GM19043 (cell line): ENCODE results near the gene PPP4R4.
A peak's percentile ranks its signal among the peaks of the same experiment; 100 is the strongest.

Experiments used
- ATAC-seq: cut with Tn5 transposase; IDR thresholded peaks from one replicate; pipeline ENCODE4 v1.9.1; 2021; ENCODE audit warnings: low read depth; ENCODE audit not compliant: unreplicated experiment

Gene PPP4R4, protein sequence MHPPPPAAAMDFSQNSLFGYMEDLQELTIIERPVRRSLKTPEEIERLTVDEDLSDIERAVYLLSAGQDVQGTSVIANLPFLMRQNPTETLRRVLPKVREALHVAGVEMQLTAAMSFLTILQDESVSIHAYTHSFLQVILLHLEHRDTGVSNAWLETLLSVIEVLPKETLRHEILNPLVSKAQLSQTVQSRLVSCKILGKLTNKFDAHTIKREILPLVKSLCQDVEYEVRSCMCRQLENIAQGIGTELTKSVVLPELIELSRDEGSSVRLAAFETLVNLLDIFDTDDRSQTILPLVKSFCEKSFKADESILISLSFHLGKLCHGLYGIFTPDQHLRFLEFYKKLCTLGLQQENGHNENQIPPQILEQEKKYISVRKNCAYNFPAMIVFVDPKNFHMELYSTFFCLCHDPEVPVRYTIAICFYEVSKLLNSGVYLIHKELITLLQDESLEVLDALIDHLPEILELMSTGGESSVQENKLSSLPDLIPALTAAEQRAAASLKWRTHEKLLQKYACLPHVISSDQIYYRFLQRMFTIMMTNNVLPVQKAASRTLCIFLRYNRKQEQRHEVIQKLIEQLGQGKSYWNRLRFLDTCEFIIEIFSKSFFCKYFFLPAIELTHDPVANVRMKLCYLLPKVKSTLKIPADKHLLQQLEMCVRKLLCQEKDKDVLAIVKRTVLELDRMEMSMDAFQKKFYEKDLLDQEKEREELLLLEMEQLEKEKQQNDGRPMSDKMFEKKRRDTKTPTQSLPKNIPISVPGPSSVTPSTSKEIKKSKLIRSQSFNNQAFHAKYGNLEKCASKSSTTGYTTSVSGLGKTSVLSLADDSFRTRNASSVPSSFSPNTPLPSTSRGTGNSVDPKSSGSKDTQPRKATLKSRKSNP

DNA sequence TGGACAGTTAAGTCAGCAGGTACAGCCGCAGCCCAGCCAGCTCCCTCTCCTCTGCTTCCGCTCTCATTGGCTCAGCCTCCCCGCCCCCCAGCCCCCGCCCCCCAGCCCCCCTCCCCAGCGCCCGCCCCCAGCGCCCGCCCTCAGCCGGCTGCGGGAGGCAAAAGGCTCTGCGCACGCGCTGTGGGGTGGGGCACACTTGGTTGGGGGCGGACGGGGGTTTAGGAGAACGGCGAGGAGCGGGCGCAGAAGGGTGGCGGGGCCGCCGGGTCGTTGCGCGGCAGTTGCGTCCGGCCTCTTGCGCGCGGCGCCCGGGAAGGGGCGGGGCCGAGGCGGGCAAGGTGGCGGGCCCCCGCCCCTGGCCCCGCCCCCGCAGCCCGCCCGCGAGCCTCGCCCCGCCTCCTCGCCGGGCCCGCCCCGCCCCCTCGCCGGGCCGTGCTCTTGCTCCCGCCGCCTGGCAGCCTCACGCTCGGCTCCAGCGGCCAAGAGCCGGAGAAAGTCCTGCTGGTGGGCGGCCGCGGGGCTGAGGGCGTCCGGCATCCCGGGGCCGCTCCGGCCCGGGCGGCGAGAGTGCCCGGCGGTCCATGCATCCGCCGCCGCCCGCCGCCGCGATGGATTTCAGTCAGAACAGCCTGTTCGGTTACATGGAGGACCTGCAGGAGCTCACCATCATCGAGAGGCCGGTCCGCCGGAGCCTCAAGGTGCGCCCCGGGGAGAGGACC lies at the start of gene PPP4R4:
PPP4R4 (plus strand) TSS at position 438 of the 719 bp plus-strand sequence; CDS start at position 582, 144 bp downstream.
- ATAC-seq = peak; percentile 78

DNA sequence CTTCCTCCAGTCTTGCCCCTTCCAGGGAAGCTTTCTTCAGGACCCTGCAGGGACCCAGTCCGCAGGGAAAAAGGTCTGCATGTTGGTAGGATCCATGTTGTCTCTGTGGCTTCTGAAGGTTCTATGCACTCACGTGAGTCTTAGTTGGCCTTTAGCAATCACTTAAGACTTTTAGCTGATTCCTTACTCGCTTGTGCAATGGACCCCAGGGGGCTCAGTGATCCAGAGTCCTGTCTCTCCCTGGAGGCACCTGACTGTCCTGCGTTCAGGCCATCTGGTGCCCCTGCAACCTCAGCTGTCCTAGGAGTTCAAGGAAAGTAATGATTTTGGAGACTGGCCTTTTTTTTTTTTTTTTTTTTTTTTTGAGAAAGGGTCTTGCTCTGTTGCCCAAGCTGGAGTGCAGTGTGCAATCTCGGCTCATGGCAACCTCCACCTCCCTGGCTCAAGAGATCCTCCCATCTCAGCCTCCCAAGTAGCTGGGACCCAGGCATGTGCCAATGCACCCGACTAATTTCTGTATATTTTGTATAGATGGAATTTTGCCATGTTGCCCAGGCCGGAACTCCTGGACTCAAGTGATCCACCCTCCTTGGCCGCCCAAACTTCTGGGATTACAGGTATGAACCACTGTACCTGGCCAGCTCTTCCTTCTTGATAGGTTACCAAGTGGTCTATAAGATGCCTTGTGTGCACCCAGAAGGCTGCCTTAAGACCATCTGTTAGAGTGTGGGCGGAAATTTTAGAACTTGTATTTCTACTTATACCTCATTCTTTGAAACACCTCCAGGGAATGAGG lies 49.3 kb upstream of the PPP4R4 start:
- no peak for ATAC-seq

DNA sequence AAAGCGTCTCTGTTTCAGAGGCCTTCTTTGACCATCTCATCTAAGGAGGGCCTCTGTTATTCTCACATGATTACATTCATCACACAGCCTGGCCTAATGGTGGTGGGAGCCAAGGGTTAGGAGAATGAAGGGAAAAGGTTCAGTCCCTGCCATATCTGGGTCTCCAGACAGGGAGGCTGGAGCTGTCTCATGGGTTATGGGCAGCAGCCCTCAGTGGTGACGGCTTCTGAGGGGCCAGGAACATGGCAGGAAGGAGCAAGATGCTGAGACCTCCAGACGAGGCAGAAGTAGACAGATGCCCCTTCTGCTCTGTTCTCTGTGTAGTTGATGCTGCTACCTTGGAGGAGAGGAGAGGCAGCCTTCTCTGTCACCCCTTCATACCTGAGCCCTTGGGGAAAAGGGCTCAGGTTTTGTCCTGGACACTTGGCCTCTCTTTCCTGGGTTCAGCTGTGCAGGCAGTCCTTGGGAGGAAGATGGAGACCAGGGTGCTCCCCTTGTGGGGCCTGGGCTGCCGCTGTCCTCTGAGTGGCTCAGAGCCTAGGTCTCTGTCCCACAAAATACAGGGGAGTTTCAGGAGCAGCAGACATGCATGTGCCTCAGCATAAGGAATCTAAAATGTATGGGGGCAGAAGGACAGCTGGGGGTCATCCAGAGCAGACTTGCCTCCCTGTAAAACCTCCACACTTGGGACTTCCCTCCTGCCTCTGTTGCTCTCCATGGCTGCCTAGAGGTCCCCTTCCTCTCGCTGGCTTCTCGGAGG lies 48.3 kb upstream of the PPP4R4 start:
- no peak for ATAC-seq

DNA sequence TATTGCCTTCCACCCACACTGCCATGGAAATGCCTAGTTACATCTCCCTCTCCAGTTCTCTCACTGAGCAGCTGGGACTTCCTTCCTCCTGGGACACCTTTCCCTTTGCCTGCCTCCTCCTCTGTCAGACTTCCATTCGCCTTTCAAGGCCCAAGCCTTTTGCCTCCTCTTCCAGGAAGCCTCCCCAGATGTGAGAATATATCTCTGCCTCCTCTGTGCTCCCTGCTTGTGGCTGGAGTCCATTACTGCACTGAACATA lies 47.8 kb upstream of the PPP4R4 start:
- ATAC-seq = no peak

DNA sequence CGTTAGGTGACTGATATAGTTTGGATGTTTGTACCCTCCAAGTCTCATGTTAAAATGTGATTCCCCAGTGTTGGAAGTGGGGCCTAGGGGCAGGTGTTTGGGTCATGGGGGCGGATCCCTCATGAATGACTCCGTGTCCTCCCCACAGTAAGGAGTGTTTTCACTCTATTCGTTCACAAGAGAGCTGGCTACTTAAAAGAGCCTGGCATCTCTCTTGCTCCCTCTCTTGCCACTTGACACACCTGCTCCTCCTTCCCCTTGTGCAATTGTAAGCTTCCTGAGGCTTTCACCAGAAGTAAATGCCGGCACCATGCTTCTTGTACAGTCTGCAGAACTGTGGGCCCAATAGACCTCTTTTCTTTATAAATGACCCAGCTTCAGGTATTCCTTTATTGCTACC lies 47.3 kb upstream of the PPP4R4 start:
- no peak for ATAC-seq

DNA sequence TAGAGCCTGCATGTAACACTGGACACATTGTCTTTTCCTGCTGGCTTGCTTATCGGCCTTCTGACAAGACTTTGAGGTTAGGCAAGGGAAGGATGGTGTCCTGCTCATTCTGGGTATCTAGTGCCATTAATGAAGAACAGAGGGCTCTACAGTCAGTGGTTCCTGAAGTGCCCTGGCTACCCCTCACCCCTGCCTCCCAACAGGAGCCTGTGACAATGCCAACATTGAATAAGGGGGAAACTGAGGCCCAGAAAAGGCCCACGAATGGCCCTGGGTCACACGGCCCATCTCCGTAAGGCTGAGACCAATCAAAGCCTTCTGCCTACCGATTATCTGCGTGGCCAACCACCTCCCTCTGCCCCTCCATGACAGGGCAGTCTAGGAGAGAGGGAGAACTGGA lies 46.8 kb upstream of the PPP4R4 start:
- no peak for ATAC-seq

DNA sequence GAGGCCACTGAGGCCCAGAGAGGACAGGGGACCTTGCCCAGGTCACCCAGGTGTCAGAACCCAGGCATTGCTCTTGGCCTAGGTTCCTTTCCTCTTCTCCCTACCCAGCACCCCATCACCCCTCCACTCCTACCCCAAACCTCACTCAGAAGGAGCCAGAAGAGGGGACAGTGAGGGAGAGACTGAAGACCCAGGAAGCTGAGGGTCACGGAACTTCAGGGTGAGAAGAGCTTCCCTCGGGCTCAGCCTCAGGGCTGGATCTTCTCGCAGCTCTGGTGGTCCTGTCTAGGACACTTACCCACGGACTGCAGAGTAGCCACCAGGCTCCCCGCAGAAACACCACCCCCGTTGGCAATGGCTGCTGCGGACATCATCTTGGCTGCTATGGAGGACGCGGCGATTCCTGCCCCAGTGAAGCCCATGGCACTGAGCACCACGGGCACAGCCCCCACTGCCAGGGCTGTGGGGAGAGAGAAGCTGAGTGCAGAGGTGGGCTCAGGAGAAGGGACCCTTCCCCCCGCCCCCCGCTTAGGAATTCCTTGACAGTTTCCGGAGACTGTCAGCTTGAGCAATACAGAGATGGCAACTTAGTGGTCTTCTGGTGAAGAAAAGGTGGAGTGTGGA lies 45.8 kb upstream of the PPP4R4 start:
- ATAC-seq = no peak

DNA sequence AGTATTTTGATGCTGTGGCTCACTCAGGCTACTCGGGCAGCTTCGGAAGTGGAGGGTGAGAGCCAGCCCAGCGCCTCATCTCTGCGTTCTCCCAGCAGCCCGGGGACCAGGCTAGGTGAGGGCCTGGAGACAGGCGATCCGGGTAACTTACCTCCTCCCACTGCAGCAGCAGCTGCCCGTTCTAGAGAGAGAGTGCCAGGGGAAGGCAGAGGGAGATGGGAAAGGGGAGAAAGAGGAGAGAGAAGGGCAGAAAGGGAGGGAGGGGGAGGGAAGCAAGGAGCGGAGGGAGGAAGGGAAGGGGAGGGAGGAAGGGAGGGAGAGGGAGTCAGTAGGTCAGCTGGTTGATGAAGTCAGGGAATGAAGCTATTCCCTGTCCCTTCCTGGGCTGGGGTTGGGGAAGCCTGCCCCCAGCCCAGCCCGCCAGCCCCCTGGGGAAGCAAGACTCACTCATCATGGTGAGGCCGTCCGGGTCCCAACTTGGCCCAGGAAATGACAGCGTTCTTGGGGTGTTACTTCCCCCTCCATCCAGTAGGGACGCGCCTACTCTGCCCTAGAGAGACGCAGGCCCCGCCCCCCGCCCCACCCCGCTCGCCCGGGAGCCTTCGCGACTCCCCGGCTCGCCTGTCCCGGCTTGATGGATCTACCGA lies 44.9 kb upstream of the PPP4R4 start, which contains the start of gene IFI27L2:
IFI27L2 (minus strand) TSS at position 494 of the 647 bp plus-strand sequence; CDS start at position 454, 40 bp downstream.
- ATAC-seq = peak; percentile 81

DNA sequence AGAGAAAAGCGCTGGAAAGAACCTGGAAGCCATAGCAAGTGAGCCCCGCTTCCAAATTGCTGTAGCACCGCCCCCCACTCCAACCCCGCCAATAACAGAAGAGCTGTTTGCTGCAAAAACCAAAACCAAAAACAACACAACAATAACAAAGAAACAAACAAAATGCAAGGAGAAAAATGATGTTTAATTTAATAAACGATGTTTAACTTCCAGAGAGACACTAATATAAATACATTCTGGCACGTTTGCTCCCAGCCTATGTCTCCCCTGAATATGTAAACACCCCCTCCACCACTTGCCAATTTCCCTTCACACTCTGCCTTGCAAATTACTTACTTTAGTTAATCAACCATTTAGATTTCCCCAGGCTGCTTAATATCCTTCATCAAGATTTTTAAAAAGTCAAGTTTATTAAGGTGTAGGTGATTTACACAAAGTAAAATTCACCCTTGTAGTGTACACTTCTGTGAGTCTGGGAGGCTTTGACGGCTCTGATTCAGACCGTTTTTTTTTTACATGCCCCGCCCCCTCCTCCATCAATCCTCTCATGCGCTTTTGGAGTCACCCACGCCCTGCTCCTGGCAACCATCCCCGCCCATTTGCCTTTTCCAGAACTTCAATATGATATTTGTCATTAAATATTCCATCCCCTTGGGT lies 44.2 kb upstream of the PPP4R4 start:
- ATAC-seq = no peak

DNA sequence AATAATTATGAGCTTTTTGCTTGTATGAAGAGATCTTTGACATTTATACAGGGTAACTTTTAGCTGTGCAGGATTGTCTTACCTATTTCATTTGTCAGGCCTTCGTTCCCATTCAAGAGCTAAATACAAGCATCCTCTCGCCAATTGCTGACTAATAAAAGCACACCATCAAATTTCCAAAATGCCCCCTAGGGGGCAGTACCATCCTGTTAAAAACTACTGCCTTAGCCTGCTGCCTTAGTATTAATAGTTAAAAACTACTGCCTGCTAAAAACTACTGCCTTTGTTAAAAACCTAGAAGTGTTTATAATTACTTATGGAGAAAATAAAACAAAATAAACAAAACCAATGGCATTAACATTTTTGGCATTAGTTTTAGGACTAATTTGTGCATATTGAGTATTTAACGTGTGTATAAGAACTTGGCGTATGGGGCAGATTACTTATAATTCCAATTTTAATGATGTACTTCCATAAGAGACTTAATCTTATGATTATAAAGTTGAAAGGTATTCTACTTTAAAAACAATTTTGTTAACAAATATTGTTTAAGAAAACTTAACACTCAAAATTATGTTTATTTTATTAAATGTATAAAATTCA lies 41.7 kb upstream of the PPP4R4 start:
- peak; percentile 47 for ATAC-seq

DNA sequence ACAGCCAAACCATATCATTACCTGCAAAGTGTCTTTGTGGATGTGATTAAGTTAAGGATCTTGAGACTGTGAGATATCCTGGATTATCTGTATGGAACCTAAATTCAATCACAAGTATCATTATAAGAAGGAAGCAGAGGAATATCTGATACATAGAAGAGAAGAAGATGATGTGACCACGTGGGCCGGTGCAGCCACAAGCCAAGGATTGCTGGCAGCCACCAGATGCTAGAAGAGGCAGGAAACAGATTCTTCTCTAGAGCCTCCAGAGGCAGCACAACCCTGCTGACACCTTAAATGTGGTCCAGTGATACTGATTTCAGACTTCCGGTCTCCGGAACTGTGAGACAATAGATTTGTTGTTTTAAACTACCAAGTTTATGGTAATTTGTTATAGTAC lies 38.6 kb upstream of the PPP4R4 start:
- no peak for ATAC-seq

DNA sequence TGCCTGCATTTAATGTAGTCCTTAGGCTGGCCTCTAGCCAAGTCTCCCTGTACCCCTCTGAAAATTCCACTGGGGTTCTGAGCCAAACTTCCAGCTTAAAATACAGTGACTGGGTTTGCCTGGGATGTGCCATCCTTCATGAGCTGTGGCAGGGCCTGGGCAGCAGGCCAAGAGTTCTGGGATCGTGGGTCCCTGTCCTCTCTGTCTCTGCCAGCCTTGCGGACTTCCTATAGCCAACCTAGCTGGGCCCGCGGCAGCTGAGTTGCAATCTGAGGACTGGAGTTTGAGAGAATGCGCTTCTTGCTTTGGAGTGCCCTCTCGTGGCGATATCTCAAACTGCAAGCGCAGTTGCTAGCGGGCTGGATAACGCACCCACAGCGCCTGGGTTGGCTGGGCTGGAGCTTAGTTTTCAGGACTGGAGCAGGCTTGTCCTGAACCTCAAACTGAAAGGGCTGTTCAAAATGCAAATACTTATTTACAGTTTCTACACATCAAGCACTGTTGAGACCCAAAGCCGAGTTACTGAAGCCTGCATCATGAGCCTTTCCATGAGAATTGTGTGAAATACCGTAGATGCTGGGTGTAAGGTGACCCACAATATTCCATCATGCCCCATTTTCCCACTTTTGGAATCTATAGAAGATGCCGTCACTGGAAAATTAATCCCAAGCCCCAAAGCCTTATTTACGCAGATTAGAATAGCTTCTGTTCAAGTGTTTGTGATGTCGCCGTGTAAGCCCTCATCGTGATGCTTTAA lies 37.4 kb upstream of the PPP4R4 start:
- ATAC-seq = peak; percentile 82

DNA sequence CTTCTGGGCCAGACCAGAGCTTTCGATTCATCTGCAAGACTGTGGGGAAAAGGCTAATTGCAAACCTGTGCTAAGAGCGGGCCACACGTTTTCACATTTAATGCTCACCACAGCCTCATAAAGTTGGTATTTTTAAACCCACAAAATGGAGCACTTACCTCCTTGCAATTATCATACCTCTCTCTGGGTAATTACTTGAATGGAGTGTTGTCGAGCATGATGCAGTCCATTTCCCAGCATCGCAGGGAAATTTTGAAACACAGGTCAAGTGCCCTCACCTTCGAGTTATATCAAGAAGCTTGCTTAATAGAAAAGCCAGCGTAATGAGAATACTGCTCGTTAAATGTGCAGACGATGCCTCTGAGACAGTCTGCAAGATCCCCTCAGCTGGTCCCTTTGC lies 35.9 kb upstream of the PPP4R4 start:
- ATAC-seq = no peak

DNA sequence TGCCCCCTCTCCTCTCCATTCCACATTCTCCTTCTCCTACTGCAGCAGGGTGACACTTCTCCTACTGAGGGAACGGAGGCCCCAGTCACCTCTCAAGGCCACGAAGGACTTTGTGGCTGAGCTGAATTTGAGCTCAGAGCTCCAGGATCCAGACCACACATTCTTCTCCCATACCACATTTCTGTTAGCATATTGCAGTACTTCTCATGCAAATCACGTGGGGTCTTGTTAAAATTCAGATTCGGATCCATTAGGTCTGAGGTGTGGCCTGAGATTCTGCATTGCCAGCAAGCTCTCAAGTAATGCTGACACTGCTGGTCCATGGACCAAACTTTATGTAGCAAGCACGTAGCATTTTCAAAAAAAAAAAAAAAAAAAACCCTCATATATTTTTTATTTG lies 35.1 kb upstream of the PPP4R4 start:
- no peak for ATAC-seq

DNA sequence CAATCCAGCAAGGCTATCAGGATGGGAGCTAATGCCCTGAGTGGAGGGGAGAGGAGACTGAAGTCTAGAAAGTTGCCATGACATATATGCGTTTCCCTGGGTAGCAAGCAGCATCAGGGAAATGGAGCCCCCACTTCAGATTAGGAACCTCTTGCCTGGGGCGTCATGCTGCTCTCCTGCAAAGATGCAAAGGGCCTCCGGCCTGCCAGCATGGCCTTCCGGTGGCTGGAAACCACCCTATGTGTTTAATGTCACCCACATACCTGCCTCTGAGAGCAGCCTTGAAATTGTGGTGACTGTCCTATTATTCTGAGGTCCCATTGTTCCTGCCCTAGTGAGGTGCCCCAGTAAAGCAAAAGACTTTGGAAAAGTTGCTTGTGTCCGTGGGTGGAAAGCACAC lies 34.7 kb upstream of the PPP4R4 start:
- no peak for ATAC-seq

DNA sequence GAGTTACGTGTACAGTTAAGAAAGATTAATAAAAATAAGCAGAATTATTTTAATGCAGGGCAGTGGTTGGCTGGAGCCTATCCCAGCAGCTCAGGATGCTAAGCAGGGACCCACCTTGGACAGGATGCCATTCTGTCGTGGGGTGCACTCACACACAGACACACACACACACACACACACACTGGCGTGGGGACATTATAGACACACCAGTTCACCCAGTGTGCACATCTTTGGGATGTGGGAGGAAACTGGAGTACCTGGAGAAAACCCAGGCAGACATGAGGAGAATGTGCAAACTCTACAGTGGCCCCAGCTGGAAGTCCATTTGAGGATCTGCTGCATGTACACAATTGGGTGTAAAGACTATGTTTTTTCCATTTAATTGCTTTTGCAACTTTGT lies 31.9 kb upstream of the PPP4R4 start:
- ATAC-seq = no peak

DNA sequence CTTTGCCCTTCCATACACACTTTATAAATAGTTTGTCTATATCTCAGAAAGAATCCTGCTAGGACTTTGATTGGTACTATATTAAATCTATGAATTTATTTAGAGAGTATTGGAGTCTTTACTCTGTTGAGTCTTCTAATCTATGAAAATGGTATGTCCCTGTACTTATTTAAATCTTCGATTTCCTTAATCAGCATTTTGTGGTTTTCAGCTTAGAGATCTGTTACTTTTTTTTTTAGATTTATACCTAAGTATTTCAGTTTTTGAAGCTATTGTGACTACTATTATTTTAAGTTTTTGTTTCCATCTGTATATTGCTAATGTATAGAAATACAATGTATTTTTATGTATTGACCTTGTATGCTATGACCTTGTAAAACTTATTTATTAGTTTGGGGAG lies 31.3 kb upstream of the PPP4R4 start:
- no peak for ATAC-seq
